ENCODE results near the gene ZNF384. TPM values are rescaled to one million over a fixed set of nuclear protein-coding genes. Genes with fewer than 3 reads are reported as not detected.

The ZNF384 gene
- total RNA-seq, 1 donor from 2014 or later = 38.0 TPM

- Histone ChIP-seq H3K4me3 (no peak overlapping the region), H4K20me1 (ENCODE audit: low read depth) (no peaks in the 10 kb centered on the region), H2AFZ (replicated peaks) (no peak overlapping the region), H3K4me2 (no peak overlapping the region), H3F3A (ENCODE audit: low read depth) (peaks cover 9% of the 10 kb centered on the region), H3K9ac (no peak overlapping the region), H3K36me3 (no peaks in the 10 kb centered on the region), H3K27ac (no peak overlapping the region), H3K27me3 (no peaks in the 10 kb centered on the region), H3K9me3 (ENCODE audit: low read depth) (no peaks in the 10 kb centered on the region), H3K79me2 (ENCODE audit: low read depth) (no peaks in the 10 kb centered on the region), H3K4me1 (no peaks in the 10 kb centered on the region)
- H3K27ac Mint-ChIP-seq = no peak overlapping the region
- no peaks in the 10 kb centered on the region for H3K9me3 Mint-ChIP-seq
- H3K4me1 Mint-ChIP-seq = peaks cover 5% of the 10 kb centered on the region
- no peak overlapping the region for H3K4me3 Mint-ChIP-seq
- TF ChIP-seq, protein P1, sequence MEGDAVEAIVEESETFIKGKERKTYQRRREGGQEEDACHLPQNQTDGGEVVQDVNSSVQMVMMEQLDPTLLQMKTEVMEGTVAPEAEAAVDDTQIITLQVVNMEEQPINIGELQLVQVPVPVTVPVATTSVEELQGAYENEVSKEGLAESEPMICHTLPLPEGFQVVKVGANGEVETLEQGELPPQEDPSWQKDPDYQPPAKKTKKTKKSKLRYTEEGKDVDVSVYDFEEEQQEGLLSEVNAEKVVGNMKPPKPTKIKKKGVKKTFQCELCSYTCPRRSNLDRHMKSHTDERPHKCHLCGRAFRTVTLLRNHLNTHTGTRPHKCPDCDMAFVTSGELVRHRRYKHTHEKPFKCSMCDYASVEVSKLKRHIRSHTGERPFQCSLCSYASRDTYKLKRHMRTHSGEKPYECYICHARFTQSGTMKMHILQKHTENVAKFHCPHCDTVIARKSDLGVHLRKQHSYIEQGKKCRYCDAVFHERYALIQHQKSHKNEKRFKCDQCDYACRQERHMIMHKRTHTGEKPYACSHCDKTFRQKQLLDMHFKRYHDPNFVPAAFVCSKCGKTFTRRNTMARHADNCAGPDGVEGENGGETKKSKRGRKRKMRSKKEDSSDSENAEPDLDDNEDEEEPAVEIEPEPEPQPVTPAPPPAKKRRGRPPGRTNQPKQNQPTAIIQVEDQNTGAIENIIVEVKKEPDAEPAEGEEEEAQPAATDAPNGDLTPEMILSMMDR (IDR thresholded peaks at IDR 0.05) = no peak
- TF ChIP-seq EZH2 (IDR thresholded peaks at IDR 0.05) = no peak
- no peak for TF ChIP-seq EZH2phosphoT487 (IDR thresholded peaks at IDR 0.05)
- H3K36me3 Mint-ChIP-seq = peaks cover 11% of the 10 kb centered on the region
- peaks cover 5% of the 10 kb centered on the region for H3K27me3 Mint-ChIP-seq (ENCODE audit: insufficient read depth, low read depth)
- DNase-seq (ENCODE audit: low spot score) = no peak
Observed at GRCh38 chr12:6734506-6735387, 45.6 kb upstream of the ZNF384 start.

- no peaks in the 10 kb centered on the region for H3K9me3 Mint-ChIP-seq
- H3K4me1 Mint-ChIP-seq = peaks cover 3% of the 10 kb centered on the region
- Histone ChIP-seq H3K4me1 (no peaks in the 10 kb centered on the region), H3K79me2 (ENCODE audit: low read depth) (no peaks in the 10 kb centered on the region), H3K4me3 (no peak overlapping the region), H3K27me3 (no peaks in the 10 kb centered on the region), H2AFZ (replicated peaks) (no peak overlapping the region), H3K4me2 (no peak overlapping the region), H3F3A (ENCODE audit: low read depth) (peaks cover 5% of the 10 kb centered on the region), H4K20me1 (ENCODE audit: low read depth) (no peaks in the 10 kb centered on the region), H3K9me3 (ENCODE audit: low read depth) (no peaks in the 10 kb centered on the region), H3K36me3 (no peaks in the 10 kb centered on the region), H3K27ac (no peak overlapping the region), H3K9ac (no peak overlapping the region)
- H3K36me3 Mint-ChIP-seq = peaks cover 18% of the 10 kb centered on the region
- no peak overlapping the region for H3K27ac Mint-ChIP-seq
- no peak overlapping the region for H3K4me3 Mint-ChIP-seq
- no peak for DNase-seq (ENCODE audit: low spot score)
- TF ChIP-seq EZH2phosphoT487 (IDR thresholded peaks at IDR 0.05) = no peak
- TF ChIP-seq, protein P1 (IDR thresholded peaks at IDR 0.05) = no peak
- TF ChIP-seq EZH2 (IDR thresholded peaks at IDR 0.05) = no peak
- peaks cover 2% of the 10 kb centered on the region for H3K27me3 Mint-ChIP-seq (ENCODE audit: insufficient read depth, low read depth)
Observed at GRCh38 chr12:6730169-6730568, 41.0 kb upstream of the ZNF384 start.

DNA sequence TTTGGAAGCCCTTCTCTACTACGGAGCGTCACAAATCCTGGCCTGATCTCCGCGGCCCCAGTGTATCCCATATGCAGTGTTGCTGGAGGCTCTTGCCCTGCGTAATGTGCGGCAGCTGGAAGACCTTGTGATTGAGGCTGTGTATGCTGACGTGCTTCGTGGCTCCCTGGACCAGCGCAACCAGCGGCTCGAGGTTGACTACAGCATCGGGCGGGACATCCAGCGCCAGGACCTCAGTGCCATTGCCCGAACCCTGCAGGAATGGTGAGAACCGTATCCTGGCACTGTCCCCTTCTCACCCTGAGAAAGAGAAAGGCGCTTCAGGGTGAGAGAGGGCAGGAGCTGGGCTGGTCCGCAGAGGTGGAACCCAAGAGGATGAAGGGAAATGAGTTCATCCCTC lies 40.0 kb upstream of the ZNF384 start:
- Histone ChIP-seq H3F3A (ENCODE audit: low read depth) (peaks cover 9% of the 10 kb centered on the region), H3K4me1 (peaks cover 7% of the 10 kb centered on the region), H2AFZ (replicated peaks) (no peak overlapping the region), H3K79me2 (ENCODE audit: low read depth) (peaks cover 5% of the 10 kb centered on the region), H3K36me3 (no peaks in the 10 kb centered on the region), H3K9ac (no peak overlapping the region), H3K9me3 (ENCODE audit: low read depth) (no peaks in the 10 kb centered on the region), H3K4me3 (no peak overlapping the region), H3K27ac (no peak overlapping the region), H3K4me2 (no peak overlapping the region), H3K27me3 (no peaks in the 10 kb centered on the region), H4K20me1 (ENCODE audit: low read depth) (no peaks in the 10 kb centered on the region)
- TF ChIP-seq, protein P1 (IDR thresholded peaks at IDR 0.05) = no peak
- no peak for TF ChIP-seq EZH2phosphoT487 (IDR thresholded peaks at IDR 0.05)
- TF ChIP-seq EZH2 (IDR thresholded peaks at IDR 0.05) = no peak
- no peak for DNase-seq (ENCODE audit: low spot score)
- Mint-ChIP-seq H3K4me3 (no peak overlapping the region), H3K36me3 (peaks cover 18% of the 10 kb centered on the region), H3K27ac (no peak overlapping the region), H3K9me3 (no peaks in the 10 kb centered on the region), H3K4me1 (peaks cover 8% of the 10 kb centered on the region), H3K27me3 (ENCODE audit: insufficient read depth, low read depth) (peaks cover 2% of the 10 kb centered on the region)
